Activated effector memory CD4-positive, alpha-beta T cell treated with anti-CD3 and anti-CD28 coated beads, Interleukin-2, amount 50 U/mL, for 16 hours (primary cell): ENCODE data around the gene MSI2.

ENCODE experiments used
- DNase-seq: peaks from one replicate; pipeline ENCODE4 v3.0.0-alpha.2; 2020

Gene MSI2

GRCh38 chr17:57677858-57678257 is 421.5 kb downstream of the MSI2 start:
- DNase-seq: peak; percentile 12

- DNase-seq: peak; percentile 21
Measured at GRCh38 chr17:57678393-57678792, 422.1 kb downstream of the MSI2 start.

DNA sequence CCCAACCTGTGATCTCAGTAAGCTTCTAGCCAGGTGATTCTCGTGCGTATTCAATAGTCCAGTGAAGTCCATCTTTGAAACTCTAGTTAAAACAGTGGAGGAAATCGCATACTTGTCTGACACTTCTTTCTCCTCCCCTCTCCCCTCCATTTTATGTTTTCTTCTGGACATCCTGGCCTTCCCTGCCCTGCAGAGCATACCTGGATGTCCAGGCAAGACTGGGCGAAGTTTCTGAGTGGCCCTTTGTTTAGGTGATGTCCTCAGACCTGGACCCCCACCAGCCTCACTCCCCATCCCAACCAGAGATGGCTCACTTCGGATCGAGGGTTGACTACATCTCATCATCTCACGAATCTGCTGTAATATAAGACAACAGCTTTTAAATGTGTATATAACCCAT is 423.0 kb downstream of the MSI2 start:
- DNase-seq: peak; percentile 24

DNA sequence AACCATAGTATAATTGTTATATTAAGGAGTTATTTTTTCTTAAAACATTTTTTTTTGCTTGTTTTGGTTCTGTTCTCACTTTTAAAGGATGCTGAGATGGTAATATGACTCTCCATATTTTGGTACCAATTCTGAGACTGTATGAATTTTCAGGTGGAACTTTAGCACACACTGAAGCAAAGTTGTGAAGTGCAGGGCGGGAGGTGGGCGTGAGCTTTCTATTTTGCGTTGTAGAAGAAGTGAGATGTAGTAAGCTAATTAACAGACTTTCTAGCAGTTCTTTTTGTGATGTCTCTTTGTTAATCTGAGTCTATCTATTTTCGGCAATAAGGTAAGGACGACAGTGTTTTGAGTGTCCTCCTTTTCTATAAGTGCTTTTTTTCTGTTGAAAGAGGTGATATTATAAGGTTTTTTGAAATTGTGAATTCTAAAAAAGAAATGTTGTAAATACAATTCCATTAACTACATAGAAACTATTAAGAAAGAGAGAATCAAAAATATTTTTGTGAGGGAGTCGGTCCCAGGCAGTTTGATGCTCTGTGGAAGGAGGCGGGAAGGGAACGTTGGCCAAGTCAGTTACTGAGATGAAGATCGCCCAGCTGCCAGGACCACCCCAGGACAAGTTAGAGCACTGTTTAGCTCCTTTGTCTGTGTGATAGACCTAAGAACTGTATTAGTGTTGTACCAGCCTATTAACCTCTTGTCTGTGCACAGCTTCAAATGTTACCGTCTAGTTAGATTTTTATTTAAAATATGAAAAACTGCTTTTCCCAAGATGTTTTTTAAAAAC is 423.8 kb downstream of the MSI2 start:
- no peak for DNase-seq

DNA sequence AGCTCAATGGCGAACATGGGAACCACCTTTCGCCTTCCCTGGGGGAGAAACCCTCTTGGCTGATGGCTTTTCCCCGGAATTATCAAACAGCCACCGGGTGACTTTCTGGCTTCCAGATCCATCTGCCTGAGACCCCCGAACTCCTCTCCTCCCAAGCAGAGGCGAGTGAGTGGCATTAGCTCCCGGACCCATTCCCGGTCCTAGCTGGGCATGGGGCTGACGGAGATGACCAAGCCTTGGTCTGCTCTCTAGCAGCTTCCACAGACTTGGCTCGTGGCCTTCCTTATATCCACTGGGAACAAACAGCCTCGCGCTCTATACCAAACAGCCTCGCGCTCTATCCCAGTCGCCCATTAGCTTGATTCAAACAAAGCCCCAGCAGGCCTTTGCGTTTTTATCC is 426.4 kb downstream of the MSI2 start:
- DNase-seq: no peak

DNA sequence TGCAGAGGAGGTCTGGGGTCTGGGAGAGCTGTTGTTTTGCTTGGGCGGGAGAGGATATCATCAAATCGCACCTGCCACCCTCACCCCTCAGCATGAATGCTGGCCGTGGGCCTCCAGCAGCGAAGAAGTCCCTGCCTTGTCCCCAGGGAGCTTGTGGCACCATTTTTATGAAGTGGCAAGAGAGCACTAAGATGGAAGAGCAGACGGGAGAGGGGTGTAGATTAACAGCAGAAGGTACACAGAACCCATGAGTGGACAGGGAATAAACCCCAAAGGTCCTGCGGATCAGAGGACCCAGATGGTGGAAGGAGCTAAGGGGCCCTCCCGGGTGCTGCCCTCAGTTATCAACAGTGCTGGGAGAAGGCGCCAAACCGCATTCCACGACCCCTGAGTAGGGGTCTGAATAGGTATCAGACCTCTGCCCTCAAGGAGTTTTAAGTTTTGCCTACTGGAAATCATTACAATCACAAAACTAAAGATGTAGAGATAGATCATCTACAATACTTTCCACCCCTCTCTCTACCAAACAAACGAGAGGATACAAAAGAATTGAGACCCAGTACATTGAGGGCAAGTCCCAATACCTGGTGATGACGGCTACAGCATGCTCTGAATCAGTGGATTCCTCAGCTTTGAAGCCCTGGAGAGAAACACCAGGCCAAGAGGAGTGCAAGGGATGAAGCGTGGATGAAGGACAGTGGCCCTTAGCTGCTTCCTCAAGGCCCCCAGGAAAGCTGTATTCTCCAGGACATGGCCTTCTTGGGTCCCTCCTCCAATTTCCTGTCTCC is 428.6 kb downstream of the MSI2 start:
- no peak for DNase-seq

GRCh38 chr17:57685499-57686132 is 429.3 kb downstream of the MSI2 start:
- DNase-seq: no peak

DNA sequence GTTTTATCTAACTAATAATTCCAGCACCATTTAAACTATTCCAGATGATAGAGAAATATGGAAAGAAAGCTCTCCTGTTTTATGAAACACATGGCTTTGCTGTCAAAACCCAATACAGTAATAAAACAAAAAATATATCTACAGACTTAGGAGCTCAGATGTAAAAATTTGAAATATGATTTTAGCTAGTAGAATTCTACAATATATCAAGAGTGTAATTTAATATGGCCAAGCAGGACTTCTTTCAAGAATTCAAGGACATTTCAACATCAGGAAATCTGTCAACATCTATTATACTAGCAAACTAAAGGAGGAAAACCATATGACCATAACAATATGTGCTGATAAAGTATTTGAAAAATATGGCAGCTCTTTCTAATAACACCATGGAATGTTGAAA is 431.3 kb downstream of the MSI2 start:
- no peak for DNase-seq

GRCh38 chr17:57689254-57689653 is 432.9 kb downstream of the MSI2 start:
- DNase-seq: no peak

GRCh38 chr17:57691939-57692338 is 435.6 kb downstream of the MSI2 start:
- no peak for DNase-seq

DNA sequence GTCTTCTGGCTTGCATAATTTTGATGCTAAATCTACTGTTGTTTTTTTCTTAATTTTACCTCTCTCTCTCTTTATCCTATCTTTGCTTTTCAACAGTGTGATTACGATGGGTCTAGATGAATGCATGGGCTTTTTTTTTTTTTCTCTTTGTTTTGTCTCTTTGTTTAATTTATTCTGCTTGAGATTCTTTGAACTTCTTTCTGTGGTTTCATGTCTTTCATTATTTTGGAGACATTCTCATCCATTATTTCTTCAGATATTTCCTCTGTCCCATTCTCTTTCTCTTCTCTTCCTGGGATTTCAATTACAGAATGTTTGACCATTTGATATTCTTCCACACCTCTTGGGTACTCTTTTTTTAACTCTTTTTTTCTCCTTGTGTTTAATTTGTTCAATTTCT is 436.4 kb downstream of the MSI2 start:
- DNase-seq: no peak

- no peak for DNase-seq
Measured at GRCh38 chr17:57694051-57694450, 437.7 kb downstream of the MSI2 start.

DNA sequence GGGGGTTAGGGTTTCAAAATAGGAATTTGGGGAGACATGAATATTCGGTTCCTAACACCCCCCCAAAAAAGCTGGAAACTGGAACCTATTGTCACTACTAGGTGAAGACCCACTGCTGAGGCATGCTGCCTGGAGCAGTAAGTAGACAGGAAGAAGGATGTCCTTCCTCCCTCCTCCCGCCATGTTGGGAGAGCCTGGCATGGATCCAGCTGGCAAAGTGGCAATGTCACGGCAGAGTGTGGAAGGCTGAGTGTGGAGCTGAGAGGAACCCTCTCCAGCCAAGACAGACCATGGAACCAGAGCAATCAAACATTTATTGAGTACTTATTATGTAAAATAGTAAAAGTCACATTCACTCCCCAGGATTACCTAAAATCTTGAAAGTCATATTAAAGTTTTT is 439.7 kb downstream of the MSI2 start:
- DNase-seq: peak; percentile 43

DNA sequence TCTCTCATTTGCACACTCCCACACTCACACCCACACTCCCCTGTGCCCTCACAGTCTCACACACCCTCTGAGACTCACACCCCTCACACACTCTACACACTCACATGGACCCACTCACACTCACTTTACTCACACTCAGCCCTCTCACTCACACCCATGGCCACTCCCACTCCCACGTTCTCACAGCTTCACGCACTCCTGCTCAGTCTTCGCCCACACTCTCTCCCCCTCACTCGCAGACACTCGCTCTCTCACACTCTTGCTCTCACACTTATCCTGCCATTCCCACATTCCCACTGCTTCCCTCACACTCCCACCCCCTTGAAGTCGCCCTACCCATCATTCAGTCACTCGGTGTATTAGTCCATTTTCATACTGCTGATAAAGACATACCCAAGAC is 440.9 kb downstream of the MSI2 start:
- DNase-seq: no peak

DNA sequence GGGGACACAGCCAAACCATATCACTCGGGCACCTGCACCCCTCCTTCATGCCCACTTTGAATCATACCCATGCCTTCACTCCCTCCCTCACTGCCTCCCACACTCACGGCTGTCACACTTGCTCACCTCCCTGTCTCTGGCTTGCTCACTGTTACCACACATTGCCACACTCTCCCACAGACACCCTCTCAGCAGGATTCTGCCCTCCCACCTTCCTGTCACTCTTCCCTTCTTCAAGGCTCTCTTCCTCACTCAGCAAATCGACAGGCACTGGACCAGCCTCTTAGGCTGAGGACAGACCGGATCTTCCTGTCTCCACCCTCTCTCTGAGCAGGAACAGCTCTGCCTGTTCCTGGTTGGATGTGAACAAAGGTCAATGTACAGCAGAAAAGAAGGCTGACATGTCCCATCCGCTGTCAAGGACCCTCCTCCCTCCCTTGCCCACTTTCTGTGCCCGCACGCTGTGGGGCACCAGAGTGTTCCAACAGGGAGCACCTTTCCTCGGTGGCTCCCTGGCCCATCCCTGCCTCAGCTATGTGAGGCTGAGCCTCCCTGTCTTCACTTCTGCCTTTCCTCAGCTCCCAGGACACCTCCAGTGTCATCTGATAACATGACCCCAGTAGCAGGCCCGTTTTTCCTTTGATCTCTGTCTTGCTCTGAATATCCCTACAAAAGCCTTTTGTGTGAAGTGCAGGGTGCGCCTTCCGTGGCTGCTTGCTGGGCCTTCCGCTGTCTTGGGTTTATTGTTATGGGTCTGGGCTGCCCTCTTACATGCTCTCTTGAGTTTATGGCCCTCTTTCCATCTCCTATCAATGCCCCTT is 441.8 kb downstream of the MSI2 start:
- peak; percentile 59 for DNase-seq

GRCh38 chr17:57699751-57700219 is 443.5 kb downstream of the MSI2 start:
- peak; percentile 38 for DNase-seq

GRCh38 chr17:57701124-57701523 is 444.8 kb downstream of the MSI2 start:
- DNase-seq: no peak

DNA sequence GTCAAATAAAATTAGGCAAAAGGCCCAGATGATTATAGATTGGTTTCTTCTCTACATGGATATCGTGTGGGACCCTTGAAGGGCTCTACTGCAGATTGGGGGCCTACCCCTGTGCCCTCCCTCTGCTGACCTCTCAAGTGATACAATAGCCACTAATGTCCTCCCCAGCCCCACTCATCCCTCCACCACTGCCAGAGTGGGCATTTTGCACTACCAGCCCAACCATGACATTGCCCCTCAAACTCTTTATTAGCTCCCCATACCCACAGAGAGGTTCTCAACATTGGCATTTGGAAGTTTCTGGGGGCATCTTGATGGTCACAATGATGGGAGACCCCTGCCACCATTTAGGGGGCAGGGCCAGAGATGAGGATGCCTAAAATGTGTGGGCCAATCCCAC is 446.9 kb downstream of the MSI2 start:
- no peak for DNase-seq

DNA sequence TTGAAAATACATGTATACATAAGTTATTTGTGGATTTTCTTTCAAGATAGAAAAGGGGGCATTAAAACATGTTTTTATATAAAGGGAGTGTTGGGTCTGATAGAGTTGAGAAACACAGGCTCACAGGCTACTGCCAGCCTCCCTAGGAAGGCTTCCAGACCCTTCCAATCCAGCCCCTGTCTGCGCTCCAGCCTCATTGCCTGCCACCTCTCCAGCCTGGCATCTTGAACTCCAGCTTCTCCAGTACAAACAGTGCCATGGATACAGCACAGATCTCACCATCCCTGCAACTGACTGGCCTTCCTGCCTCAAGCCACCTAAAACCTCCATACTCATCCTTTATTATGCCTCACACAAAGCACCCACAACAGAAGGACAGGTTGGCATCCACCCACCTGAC is 448.1 kb downstream of the MSI2 start:
- no peak for DNase-seq

- DNase-seq: peak; percentile 31
Measured at GRCh38 chr17:57705921-57706695, 449.8 kb downstream of the MSI2 start.

DNA sequence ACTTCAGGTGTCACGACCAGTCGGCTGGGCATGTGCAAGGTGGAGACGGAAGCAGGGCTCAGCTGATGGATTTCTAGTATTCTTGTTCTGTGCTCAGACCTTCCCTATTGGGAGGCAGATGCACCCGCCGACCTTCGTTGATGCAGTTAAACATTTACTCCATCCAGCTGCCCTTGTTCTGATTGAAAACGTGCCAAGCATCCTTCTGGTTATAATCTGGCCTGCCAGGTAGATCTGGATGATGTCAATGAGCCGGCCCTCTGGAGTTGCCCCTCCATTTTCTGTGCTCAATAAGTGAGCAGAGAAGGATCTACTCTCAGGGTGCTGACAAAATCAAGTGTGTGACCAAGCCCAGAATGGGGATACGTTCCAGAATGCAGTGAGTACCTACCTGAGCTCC is 450.4 kb downstream of the MSI2 start:
- peak; percentile 31 for DNase-seq

- peak; percentile 50 for DNase-seq
Measured at GRCh38 chr17:57707892-57708291, 451.6 kb downstream of the MSI2 start.
